NB4 (cell line): Measurements from ENCODE around the gene ZDHHC6.

Source experiments
- DNase-seq: peaks from one replicate; pipeline ENCODE4 v3.0.0; 2010; ENCODE audit warnings: low read depth
- H3K4me3 ChIP-seq: one replicate; pipeline ENCODE4 v1.5.1; 2011; ENCODE audit warnings: mild to moderate bottlenecking, low read depth, low read length, moderate library complexity
- CTCF ChIP-seq: IDR thresholded peaks from one replicate; pipeline ENCODE4 v1.5.1; 2012; ENCODE audit warnings: low read depth, low read length
- MAX ChIP-seq: IDR thresholded peaks from 2 replicates; pipeline ENCODE4 v1.6.1; 2011; ENCODE audit warnings: low read depth, low read length
- MYC ChIP-seq: IDR thresholded peaks from 2 replicates; pipeline ENCODE4 v1.6.1; 2011; ENCODE audit warnings: low read depth, low read length
- POLR2A ChIP-seq: IDR thresholded peaks from 2 replicates; pipeline ENCODE4 v1.6.1; 2011; ENCODE audit warnings: mild to moderate bottlenecking; ENCODE audit not compliant: insufficient read length; ENCODE audit errors: extremely low read depth

ZDHHC6 gene

GRCh38 chr10:112441520-112441919, 5.2 kb downstream of the ZDHHC6 start:
- H3K4me3 ChIP-seq, result no peak overlapping the region
- TF ChIP-seq POLR2A, result no peak
- DNase-seq, result no peak

- DNase-seq, result no peak
- no peak overlapping the region for H3K4me3 ChIP-seq
- TF ChIP-seq POLR2A, result no peak
- no peak for TF ChIP-seq CTCF
- no peak for TF ChIP-seq MAX
- TF ChIP-seq MYC, result no peak
These were observed 8.4 kb downstream of the ZDHHC6 start for GRCh38 chr10:112438356-112438755.

- DNase-seq, result peak; percentile 48
- H3K4me3 ChIP-seq, result no peak overlapping the region
- TF ChIP-seq CTCF (no peak), POLR2A (no peak), MAX (no peak), MYC (no peak)
These were observed 11.6 kb downstream of the ZDHHC6 start for GRCh38 chr10:112434988-112435619.

GRCh38 chr10:112433136-112433535, 13.6 kb downstream of the ZDHHC6 start:
- no peak for DNase-seq
- TF ChIP-seq POLR2A (no peak), MAX (no peak), CTCF (no peak), MYC (no peak)
- H3K4me3 ChIP-seq, result no peak overlapping the region

GRCh38 chr10:112429654-112430230, 17.0 kb downstream of the ZDHHC6 start:
- no peak overlapping the region for H3K4me3 ChIP-seq
- DNase-seq, result no peak
- no peak for TF ChIP-seq POLR2A
- no peak for TF ChIP-seq CTCF
- no peak for TF ChIP-seq MYC
- TF ChIP-seq MAX, result no peak

GRCh38 chr10:112429147-112429546, 17.6 kb downstream of the ZDHHC6 start:
- H3K4me3 ChIP-seq, result no peak overlapping the region
- TF ChIP-seq CTCF (no peak), POLR2A (no peak), MYC (no peak), MAX (no peak)
- DNase-seq, result no peak
